Colonic mucosa (tissue), 4 donors: ENCODE measurements around the gene NSDHL. TPM values are rescaled to one million over a fixed set of nuclear protein-coding genes. Genes with fewer than 3 reads are reported as not detected.

ENCODE experiments used
- DNase-seq: peaks from one replicate; pipeline ENCODE4 v3.0.0-alpha.2; 2020
- H3K27ac ChIP-seq: fragments of 200-600 bp; one replicate; pipeline ENCODE4 v1.8.0; 2021
- H3K27me3 ChIP-seq: fragments of 200-600 bp; one replicate; pipeline ENCODE4 v1.8.0; 2021
- H3K36me3 ChIP-seq: fragments of 200-600 bp; one replicate; pipeline ENCODE4 v1.8.0; 2021
- H3K4me1 ChIP-seq: fragments of 200-600 bp; one replicate; pipeline ENCODE4 v1.8.0; 2021; ENCODE audit warnings: mild to moderate bottlenecking
- H3K4me3 ChIP-seq: fragments of 200-600 bp; one replicate; pipeline ENCODE4 v1.8.0; 2021
- H3K9ac ChIP-seq, 2 donors: one replicate each; pipeline ENCODE4 v1.7.0; 2013; ENCODE audit warnings: control low read depth in 2 of 2, low read depth in 2 of 2, low read length in 2 of 2
- H3K9me3 ChIP-seq: fragments of 200-600 bp; one replicate; pipeline ENCODE4 v1.8.0; 2021
- intact Hi-C: fragments of 100-400 bp; cut with DNase I; formaldehyde crosslinking; loops from one replicate; pipeline ENCODE4 v1.14.1; 2022
- total RNA-seq, 2 donors: library from RNA; stranded (reverse); fragmentation: NEBNext Ultra II Directional in 1 of 2; extraction: Animal tissue kit (Norgen Biotek cat#: 25700) in 1 of 2; gene quantifications; one replicate each; pipeline ENCODE4 v1.2.1, GENCODE V29; 2021
- TF ChIP-seq, protein P1 (sequence below): fragments of 200-600 bp; IDR thresholded peaks from one replicate; pipeline ENCODE4 v1.8.0; 2022; ENCODE audit warnings: antibody characterized with exemption, mild to moderate bottlenecking
- donor health status: healthy.
- donor health status: DM: no; HTN: no; CAD: no.
- donor health status: DM: no; HTN: no; CAD: no.

The NSDHL gene
- total RNA-seq, 2 donors from 2014 or later: 25.3 to 28.8 TPM

- no peak overlapping the region for H3K4me3 ChIP-seq
- intact Hi-C loops: loop anchor here (5.0 to 10.0 kb wide), 2 partner anchors 176 to 1069 kb away; no protein-coding TSS in a partner anchor
- TF ChIP-seq, protein P1, sequence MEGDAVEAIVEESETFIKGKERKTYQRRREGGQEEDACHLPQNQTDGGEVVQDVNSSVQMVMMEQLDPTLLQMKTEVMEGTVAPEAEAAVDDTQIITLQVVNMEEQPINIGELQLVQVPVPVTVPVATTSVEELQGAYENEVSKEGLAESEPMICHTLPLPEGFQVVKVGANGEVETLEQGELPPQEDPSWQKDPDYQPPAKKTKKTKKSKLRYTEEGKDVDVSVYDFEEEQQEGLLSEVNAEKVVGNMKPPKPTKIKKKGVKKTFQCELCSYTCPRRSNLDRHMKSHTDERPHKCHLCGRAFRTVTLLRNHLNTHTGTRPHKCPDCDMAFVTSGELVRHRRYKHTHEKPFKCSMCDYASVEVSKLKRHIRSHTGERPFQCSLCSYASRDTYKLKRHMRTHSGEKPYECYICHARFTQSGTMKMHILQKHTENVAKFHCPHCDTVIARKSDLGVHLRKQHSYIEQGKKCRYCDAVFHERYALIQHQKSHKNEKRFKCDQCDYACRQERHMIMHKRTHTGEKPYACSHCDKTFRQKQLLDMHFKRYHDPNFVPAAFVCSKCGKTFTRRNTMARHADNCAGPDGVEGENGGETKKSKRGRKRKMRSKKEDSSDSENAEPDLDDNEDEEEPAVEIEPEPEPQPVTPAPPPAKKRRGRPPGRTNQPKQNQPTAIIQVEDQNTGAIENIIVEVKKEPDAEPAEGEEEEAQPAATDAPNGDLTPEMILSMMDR: peak; percentile 45
Measured at GRCh38 chrX:152821145-152821765, 9.6 kb upstream of the NSDHL start.

GRCh38 chrX:152822383-152823086 lies 8.3 kb upstream of the NSDHL start:
- intact Hi-C loops: loop anchor here (5.0 to 10.0 kb wide), 2 partner anchors 178 to 1070 kb away; no protein-coding TSS in a partner anchor
- Histone ChIP-seq H3K36me3 (no peaks in the 10 kb centered on the region), H3K9ac (no peak overlapping the region), H3K27me3 (no peaks in the 10 kb centered on the region), H3K4me1 (no peaks in the 10 kb centered on the region), H3K27ac (no peak overlapping the region), H3K9me3 (no peaks in the 10 kb centered on the region), H3K4me3 (no peak overlapping the region)
- no peak for DNase-seq
- TF ChIP-seq, protein P1: no peak

More at GRCh38 chrX:152821145-152821765, 9.6 kb upstream of the NSDHL start:
- Histone ChIP-seq H3K9me3 (no peaks in the 10 kb centered on the region), H3K36me3 (no peaks in the 10 kb centered on the region), H3K4me1 (no peaks in the 10 kb centered on the region), H3K27ac (no peak overlapping the region), H3K9ac (no peak overlapping the region), H3K27me3 (no peaks in the 10 kb centered on the region)
- DNase-seq: peak; percentile 44

DNA sequence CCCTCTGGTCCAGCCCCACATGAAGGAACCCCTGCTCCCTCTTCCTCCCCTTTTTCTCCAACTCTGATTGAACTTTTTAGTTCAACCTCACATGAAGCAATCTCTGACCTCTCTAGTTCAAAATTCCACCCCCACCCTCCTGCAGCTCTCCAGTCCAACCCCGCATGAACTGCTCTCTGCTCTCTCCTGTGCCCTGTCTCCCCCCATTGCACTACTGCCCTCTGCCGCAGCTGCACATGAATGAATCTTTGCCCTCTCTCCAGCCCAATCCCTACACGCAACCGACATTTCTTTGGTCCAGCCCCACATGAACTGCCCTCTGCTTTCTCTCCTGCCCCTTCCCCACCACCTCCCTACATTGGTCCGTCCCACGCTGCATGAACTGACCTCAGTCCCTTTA lies 7.2 kb upstream of the NSDHL start:
- Histone ChIP-seq H3K4me3 (no peak overlapping the region), H3K4me1 (no peaks in the 10 kb centered on the region), H3K27ac (no peak overlapping the region), H3K9ac (no peak overlapping the region), H3K36me3 (no peaks in the 10 kb centered on the region), H3K9me3 (no peaks in the 10 kb centered on the region), H3K27me3 (no peaks in the 10 kb centered on the region)
- no peak for DNase-seq
- TF ChIP-seq, protein P1: no peak
- intact Hi-C loops: loop anchor here (5.0 to 10.0 kb wide), 2 partner anchors 179 to 1071 kb away; no protein-coding TSS in a partner anchor

- TF ChIP-seq, protein P1: no peak
- no peak overlapping the region for H3K27ac ChIP-seq
- no peak overlapping the region for H3K4me3 ChIP-seq
- DNase-seq: no peak
- no peaks in the 10 kb centered on the region for H3K36me3 ChIP-seq
- no peaks in the 10 kb centered on the region for H3K9me3 ChIP-seq
- intact Hi-C loops: loop anchor here (5.0 to 10.0 kb wide), 2 partner anchors 180 to 1073 kb away; no protein-coding TSS in a partner anchor
- H3K9ac ChIP-seq: no peak overlapping the region
- H3K27me3 ChIP-seq: no peaks in the 10 kb centered on the region
- H3K4me1 ChIP-seq: no peaks in the 10 kb centered on the region
Measured at GRCh38 chrX:152824841-152825374, 6.0 kb upstream of the NSDHL start.

DNA sequence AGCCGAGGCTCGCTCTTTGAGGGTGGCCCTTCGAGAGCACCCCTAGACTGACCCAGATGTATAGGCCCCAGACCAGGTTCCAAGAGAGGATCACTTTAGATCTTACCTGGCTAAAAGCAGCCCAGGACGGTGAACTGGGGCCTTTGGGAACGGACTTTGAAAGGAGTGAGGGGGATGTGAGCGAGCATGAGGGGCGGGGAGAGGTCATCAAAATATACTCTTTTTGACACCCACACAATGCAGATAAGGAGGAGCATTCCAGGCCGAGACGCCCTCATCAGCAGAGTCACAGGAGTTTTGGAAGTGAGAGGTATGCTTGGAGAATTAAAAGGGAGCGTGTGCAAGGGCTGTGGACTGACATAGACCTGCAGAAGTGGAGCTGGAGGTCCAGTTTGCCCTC lies 528 bp downstream of the NSDHL start:
- no peak for DNase-seq
- Histone ChIP-seq H3K9ac (peak overlapping the region; percentile 35 to 59), H3K4me3 (peak overlapping the region; percentile 59), H3K4me1 (no peaks in the 10 kb centered on the region), H3K9me3 (no peaks in the 10 kb centered on the region), H3K27ac (no peak overlapping the region), H3K36me3 (no peaks in the 10 kb centered on the region), H3K27me3 (no peaks in the 10 kb centered on the region)
- TF ChIP-seq, protein P1: no peak
- intact Hi-C loops: no loop called here
